Measurements from ENCODE around the gene SLC24A4. TPM values are rescaled to one million over a fixed set of nuclear protein-coding genes. Genes with fewer than 3 reads are reported as not detected.
A peak's percentile ranks its signal among the peaks of the same experiment; 100 is the strongest.

SLC24A4 gene
- total and polyA plus RNA-seq, 3 donors from 2014 or later, result 3.6 to 10.6 (median 8.5) TPM

GRCh38 chr14:92523752-92524151 is 200.8 kb downstream of the SLC24A4 start:
- Histone ChIP-seq H3K27me3 (no peaks in the 10 kb centered on the region), H3K27ac (peak overlapping the region in 1 of 2 donors; percentile 28), H3K9me3 (no peaks in the 10 kb centered on the region), H3K36me3 (ENCODE audit: low read depth, missing control alignments) (no peaks in the 10 kb centered on the region), H3K4me3 (no peak overlapping the region), H3K4me1 (peaks cover 22% of the 10 kb centered on the region)
- TF ChIP-seq CTCF (IDR thresholded peaks at IDR 0.05) (no peak), POLR2A (IDR thresholded peaks at IDR 0.05) (no peak)
- WGBS, 2 donors, result 83 to 87% methylated on average over 6 of the region's 6 CpGs
- intact Hi-C loops (cut with DNase I; ENCODE audit: low total_unique reads), result no loop called here
- no peak for DNase-seq

- Histone ChIP-seq H3K9me3 (no peaks in the 10 kb centered on the region), H3K36me3 (ENCODE audit: low read depth, missing control alignments) (no peaks in the 10 kb centered on the region), H3K4me1 (peaks cover 26% of the 10 kb centered on the region), H3K27ac (peak overlapping the region in 1 of 2 donors; percentile 23), H3K4me3 (no peak overlapping the region), H3K27me3 (no peaks in the 10 kb centered on the region)
- no peak for DNase-seq
- 74 to 94% methylated on average over 7 to 10 of the region's 10 CpGs for WGBS, 2 donors
- intact Hi-C loops (cut with DNase I; ENCODE audit: low total_unique reads), result no loop called here
- no peak for TF ChIP-seq POLR2A (IDR thresholded peaks at IDR 0.05)
- TF ChIP-seq CTCF (IDR thresholded peaks at IDR 0.05), result no peak
Measured at GRCh38 chr14:92524602-92525185, 201.7 kb downstream of the SLC24A4 start.

- Histone ChIP-seq H3K27ac (no peak overlapping the region), H3K9me3 (no peaks in the 10 kb centered on the region), H3K36me3 (ENCODE audit: low read depth, missing control alignments) (no peaks in the 10 kb centered on the region), H3K4me1 (peaks cover 19% of the 10 kb centered on the region), H3K27me3 (no peaks in the 10 kb centered on the region), H3K4me3 (no peak overlapping the region)
- WGBS, 2 donors, result 81 to 85% methylated on average over 9 to 12 of the region's 12 CpGs
- intact Hi-C loops (cut with DNase I; ENCODE audit: low total_unique reads), result no loop called here
- TF ChIP-seq POLR2A (IDR thresholded peaks at IDR 0.05) (no peak), CTCF (IDR thresholded peaks at IDR 0.05) (no peak)
- no peak for DNase-seq
Measured at GRCh38 chr14:92525322-92526095, 202.5 kb downstream of the SLC24A4 start.

DNA sequence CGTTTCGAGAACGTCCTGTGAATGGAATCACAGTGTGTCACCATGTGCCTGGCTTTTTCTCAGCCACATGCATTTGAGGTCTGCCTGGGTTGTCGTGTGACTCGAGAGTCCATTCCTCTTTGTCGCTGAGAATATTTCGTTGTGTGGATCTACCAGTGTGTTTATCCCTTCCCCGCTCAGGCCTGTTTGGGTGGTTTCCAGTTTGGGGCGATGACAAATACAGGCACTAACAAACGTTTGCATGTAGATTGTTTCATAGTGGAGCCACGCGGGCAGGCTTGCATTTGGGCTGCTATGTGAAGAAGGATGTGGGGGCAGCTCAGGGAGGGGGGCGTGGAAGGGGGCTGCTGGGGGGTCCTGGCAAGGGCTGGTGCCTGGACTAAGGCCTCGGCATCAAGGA is 204.8 kb downstream of the SLC24A4 start:
- WGBS, 2 donors, result 84 to 90% methylated on average over 14 of the region's 14 CpGs
- Histone ChIP-seq H3K9me3 (no peaks in the 10 kb centered on the region), H3K36me3 (ENCODE audit: low read depth, missing control alignments) (no peaks in the 10 kb centered on the region), H3K4me1 (peaks cover 25% of the 10 kb centered on the region), H3K27me3 (no peaks in the 10 kb centered on the region), H3K4me3 (no peak overlapping the region), H3K27ac (no peak overlapping the region)
- TF ChIP-seq CTCF (IDR thresholded peaks at IDR 0.05), result no peak
- no peak for TF ChIP-seq POLR2A (IDR thresholded peaks at IDR 0.05)
- intact Hi-C loops (cut with DNase I; ENCODE audit: low total_unique reads), result no loop called here
- DNase-seq, result no peak

Measured in testis (tissue), 3 donors.